ENCODE data around the gene SLC22A25. TPM values are rescaled to one million over a fixed set of nuclear protein-coding genes. Genes with fewer than 3 reads are reported as not detected.

The SLC22A25 gene
- total RNA-seq, result not detected in 2 replicates

DNA sequence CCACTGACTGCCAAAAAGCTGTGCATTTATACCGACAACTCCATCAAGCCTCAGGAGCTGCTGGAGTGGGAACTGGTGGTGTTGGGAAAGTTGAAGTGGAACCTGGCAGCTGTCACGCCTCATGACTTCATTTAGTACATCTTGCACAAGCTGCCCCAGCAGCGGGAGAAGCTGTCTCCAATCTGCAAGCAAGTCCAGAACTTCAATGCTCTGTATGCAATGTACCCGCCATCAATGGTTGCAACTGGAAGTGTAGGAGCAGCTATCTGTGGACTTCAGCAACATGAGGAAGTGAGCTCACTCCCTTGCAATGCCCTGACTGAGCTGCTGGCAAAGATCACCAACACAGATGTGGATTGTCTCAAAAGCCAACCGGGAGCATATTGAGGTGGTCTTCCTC lies at the start of gene SLC22A25:
Gene SLC22A25, minus strand, starts transcription at position 67 of the 400 bp plus-strand sequence. CDS start 13,947 bp downstream, outside the sequence.

Other genes starting within 250 kb of the SLC22A25 start
- not detected in 2 replicates for gene SLC22A8, start 227.8 kb downstream of the SLC22A25 start, total RNA-seq
- not detected in 2 replicates for gene SLC22A24, start 99.4 kb downstream of the SLC22A25 start, total RNA-seq
- not detected in 2 replicates for gene SLC22A9, start 126.2 kb upstream of the SLC22A25 start, total RNA-seq
- gene PLAAT5, start 247.6 kb upstream of the SLC22A25 start, total RNA-seq, result 2.3 and 3.5 TPM in 2 replicates